Ascending aorta (tissue), 2 donors: ENCODE measurements around the gene ZCCHC18. TPM values are rescaled to one million over a fixed set of nuclear protein-coding genes. Genes with fewer than 3 reads are reported as not detected.
"Not testable (repeated sequence)": the region's sequence is repeated elsewhere in the genome, so short reads cannot be mapped to it uniquely, and the experiment has no call there.

Source experiments
- DNase-seq, 2 donors: peaks; one replicate each; pipeline ENCODE4 v3.0.0-alpha.2; 2019; ENCODE audit warnings: low spot score in 2 of 2
- H3K27ac ChIP-seq, 2 donors: fragments of 200-600 bp; sonication (generic); one replicate each; pipeline ENCODE4 v1.5.1; 2016 to 2017; ENCODE audit warnings: mild to moderate bottlenecking in 1 of 2
- H3K27me3 ChIP-seq: fragments of 200-600 bp; sonication (generic); one replicate; pipeline ENCODE4 v1.5.1; 2017
- H3K36me3 ChIP-seq, 2 donors: fragments of 200-600 bp; sonication (generic); one replicate each; pipeline ENCODE4 v1.5.1; 2016
- H3K4me1 ChIP-seq, 2 donors: fragments of 200-600 bp; sonication (generic); one replicate each; pipeline ENCODE4 v1.5.1; 2016 to 2017; ENCODE audit warnings: mild to moderate bottlenecking in 1 of 2
- H3K4me3 ChIP-seq, 2 donors: fragments of 200-600 bp; sonication (generic); one replicate each; pipeline ENCODE4 v1.5.1; 2016 to 2017; ENCODE audit warnings: mild to moderate bottlenecking in 1 of 2
- H3K9me3 ChIP-seq, 2 donors: fragments of 200-600 bp; sonication (generic); one replicate each; pipeline ENCODE4 v1.5.1; 2016
- intact Hi-C: fragments of 100-400 bp; cut with DNase I; formaldehyde crosslinking; loops from one replicate; pipeline ENCODE4 v1.15.1; 2023
- total RNA-seq: library from RNA; depleted of rRNA; stranded (reverse); fragments of >200 nt; gene quantifications from one replicate; pipeline ENCODE4 v1.1.0, GENCODE V29; 2016
- TF ChIP-seq, protein P1 (sequence below), 3 experiments: fragments of 200-600 bp in 2 of 3; fragments of 450-650 bp in 1 of 3; sonication (generic) in 2 of 3; IDR thresholded peaks; one replicate each; pipeline ENCODE4 v1.5.1; 2016 to 2019; ENCODE audit warnings: antibody characterized with exemption in 3 of 3, mild to moderate bottlenecking in 1 of 3, moderate library complexity in 1 of 3

ZCCHC18 gene
- total RNA-seq, result 0.21 TPM

DNA sequence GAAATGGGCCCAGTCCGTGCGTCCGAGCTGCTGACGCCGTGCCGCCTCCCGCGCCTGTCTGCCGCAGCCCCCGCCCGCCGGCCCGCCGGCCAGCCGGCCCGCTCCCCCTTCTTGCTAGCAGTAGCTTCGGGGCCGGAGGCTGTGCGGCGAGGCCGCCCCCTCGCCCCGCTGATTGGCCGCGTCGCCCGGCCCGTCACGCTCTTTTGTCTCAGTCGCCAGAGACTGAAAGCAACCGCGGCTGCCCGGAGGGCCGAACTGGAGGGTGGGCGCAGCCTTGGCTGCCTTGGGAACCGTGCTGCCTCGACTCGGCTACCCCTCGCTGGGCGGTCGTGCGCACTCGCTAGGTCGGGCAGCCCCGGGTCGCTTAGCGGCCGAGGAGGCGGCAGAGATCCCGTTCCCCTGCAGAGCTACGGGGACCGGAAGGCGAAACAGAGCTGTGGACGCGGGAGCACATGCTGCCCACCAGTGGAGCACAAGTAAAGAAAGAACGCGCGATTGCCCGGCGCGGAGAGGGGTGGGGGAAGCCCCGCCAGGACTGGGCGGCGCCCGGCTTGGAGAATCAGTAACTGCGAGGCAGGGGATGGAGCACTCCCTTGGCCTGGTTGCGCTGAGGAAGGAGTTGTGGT, at the start of gene ZCCHC18:
Gene ZCCHC18 (plus strand): TSS at position 198 of the 626 bp plus-strand sequence. CDS start 1,589 bp downstream, outside the sequence.
- intact Hi-C loops, result loop anchor here (2.0 kb wide), 3 partner anchors 14 to 194 kb away; partner anchors contain the start of gene FAM199X
- peak in 1 of 2 donors; percentile 76 for DNase-seq
- H3K4me3 ChIP-seq, result peak within 1 kb of the TSS; percentile 46 to 57
- peak within 1 kb of the TSS; percentile 69 to 77 for H3K27ac ChIP-seq
- no peaks in the 10 kb centered on the region for H3K9me3 ChIP-seq
- H3K27me3 ChIP-seq, result no peaks in the 10 kb centered on the region
- TF ChIP-seq, protein P1, sequence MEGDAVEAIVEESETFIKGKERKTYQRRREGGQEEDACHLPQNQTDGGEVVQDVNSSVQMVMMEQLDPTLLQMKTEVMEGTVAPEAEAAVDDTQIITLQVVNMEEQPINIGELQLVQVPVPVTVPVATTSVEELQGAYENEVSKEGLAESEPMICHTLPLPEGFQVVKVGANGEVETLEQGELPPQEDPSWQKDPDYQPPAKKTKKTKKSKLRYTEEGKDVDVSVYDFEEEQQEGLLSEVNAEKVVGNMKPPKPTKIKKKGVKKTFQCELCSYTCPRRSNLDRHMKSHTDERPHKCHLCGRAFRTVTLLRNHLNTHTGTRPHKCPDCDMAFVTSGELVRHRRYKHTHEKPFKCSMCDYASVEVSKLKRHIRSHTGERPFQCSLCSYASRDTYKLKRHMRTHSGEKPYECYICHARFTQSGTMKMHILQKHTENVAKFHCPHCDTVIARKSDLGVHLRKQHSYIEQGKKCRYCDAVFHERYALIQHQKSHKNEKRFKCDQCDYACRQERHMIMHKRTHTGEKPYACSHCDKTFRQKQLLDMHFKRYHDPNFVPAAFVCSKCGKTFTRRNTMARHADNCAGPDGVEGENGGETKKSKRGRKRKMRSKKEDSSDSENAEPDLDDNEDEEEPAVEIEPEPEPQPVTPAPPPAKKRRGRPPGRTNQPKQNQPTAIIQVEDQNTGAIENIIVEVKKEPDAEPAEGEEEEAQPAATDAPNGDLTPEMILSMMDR (IDR thresholded peaks at IDR 0.05), result no peak
- no peaks in the 10 kb centered on the region for H3K4me1 ChIP-seq
- H3K36me3 ChIP-seq, result no peaks in the 10 kb centered on the region

DNA sequence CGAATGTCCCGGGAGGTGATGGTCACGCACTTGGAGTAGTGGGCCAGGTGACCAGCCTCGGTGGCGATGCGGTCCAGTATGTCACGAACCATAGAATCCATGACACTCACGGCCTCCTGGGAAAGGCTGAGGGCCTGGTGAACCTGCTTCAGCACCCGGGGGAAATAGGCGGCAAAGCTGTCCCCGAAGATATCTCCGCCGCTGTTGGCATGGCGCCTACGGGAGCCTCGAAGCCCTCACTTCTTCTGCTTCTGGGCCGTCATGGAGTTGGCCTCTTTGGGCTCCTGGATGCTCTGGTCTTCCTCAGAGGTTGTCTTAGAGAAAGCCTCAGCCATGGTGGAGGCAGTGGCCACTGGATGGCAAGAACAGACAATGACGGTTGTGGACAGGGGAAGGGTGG, 49.7 kb upstream of the ZCCHC18 start:
- H3K36me3 ChIP-seq, H3K27ac ChIP-seq, intact Hi-C loops, H3K9me3 ChIP-seq, H3K4me3 ChIP-seq, H3K27me3 ChIP-seq, H3K4me1 ChIP-seq, DNase-seq: not testable (repeated sequence)

DNA sequence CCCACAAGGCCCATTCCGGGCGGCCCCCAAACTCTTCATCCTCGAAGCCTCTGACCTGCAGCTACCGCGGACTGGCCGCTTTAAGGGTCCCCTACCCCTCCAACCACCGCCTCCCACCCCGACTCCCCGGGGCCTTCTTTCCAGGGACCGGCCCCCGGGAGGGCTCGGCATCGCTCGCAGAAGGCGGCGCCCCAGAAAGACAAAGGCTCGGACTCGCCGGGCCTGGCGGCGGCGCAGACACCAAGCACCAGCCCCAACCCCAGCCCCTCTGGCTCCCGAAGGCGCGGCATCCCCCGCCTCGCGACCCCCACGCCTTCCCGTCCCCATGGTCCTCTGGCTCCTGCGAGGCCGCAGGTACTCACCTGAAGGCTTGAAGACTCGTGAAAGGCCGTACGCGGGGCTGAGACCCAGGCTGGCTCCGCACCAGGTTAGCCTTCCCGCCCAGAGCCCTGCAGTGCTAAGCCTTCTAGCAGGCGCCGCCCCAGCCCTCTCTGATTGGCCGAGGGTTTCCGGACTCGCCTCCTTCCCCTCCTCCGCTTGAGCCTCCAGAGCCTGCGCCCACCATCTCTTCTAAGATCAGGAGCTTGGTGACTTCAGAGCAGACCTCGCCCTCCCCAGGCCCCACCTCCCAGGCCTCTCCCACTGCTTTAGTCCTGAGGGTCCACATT, 36.4 kb upstream of the ZCCHC18 start, which contains the start of gene TMSB15C:
Gene TMSB15C (minus strand): TSS at position 459 of the 668 bp plus-strand sequence.
- H3K4me3 ChIP-seq, DNase-seq, intact Hi-C loops, H3K27ac ChIP-seq, H3K36me3 ChIP-seq, H3K27me3 ChIP-seq, H3K9me3 ChIP-seq, H3K4me1 ChIP-seq: not testable (repeated sequence)

DNA sequence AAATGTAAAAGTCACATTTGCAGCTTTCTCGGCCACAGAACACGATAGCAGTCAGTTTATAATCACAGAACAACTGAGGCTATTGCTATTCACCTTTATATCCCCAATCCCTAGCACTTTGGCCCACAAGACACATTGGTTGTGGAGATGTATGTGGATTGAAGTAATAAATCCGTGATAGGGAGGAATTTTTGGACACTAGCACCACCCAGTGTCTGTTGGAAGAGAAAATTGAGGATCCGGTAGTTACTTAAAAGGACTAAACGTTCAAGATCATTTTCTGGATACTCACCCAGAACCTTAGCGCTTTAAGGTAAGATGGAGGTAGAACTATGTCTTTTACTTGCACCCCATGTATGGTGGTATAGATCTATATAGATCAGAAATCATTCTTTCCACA, 34.5 kb upstream of the ZCCHC18 start:
- H3K27ac ChIP-seq, intact Hi-C loops, H3K4me1 ChIP-seq, H3K4me3 ChIP-seq, H3K9me3 ChIP-seq, H3K27me3 ChIP-seq, H3K36me3 ChIP-seq, DNase-seq: not testable (repeated sequence)

- no peaks in the 10 kb centered on the region for H3K36me3 ChIP-seq
- H3K4me1 ChIP-seq, result no peaks in the 10 kb centered on the region
- H3K27ac ChIP-seq, result no peak overlapping the region
- TF ChIP-seq, protein P1 (IDR thresholded peaks at IDR 0.05), result no peak
- DNase-seq, result peak in 1 of 2 donors; percentile 58
- intact Hi-C loops, result no loop called here
- H3K27me3 ChIP-seq, result no peaks in the 10 kb centered on the region
- H3K4me3 ChIP-seq, result no peak overlapping the region
- H3K9me3 ChIP-seq, result no peaks in the 10 kb centered on the region
Measured at GRCh38 chrX:104084063-104084462, 28.3 kb upstream of the ZCCHC18 start.

DNA sequence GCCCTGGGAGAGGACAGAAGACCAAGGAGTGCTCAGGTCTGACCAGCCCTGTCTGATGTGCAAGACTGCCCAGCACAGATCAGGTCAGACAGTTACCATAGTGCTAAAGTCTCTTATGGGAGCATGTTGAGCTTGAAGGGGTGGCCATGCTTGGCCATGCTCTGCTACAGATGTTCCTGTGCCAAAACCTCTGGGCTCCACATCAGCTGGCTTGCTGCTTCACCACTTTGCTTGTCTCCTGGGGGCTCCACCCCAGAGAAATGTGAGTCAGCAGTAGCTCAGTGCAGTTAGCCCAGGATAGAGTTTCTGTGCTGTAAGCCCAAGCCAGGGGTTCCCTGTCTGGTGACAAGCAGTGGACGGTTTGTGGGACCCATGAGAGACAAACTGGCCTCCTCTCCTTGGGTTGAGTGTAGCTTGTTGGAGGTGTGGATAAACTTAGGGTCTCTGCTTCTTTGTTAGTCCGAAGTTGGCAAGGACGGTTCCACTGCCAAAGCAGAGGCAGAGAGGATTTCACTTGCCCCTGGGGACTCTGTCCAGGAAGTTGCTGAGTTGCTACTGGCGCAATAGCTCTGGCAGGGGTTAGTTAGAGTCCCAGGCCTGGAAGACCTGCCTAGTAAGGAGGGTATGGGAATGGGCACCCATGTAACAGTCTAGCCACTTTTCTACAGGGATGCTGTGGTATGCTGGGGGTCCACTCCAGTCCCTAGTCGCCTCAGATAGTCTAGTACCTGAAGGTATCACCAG, 27.6 kb upstream of the ZCCHC18 start:
- Histone ChIP-seq H3K4me1 (no peaks in the 10 kb centered on the region), H3K27me3 (no peaks in the 10 kb centered on the region)
- no peak for DNase-seq

More for the DNA sequence above, 27.6 kb upstream of the ZCCHC18 start:
- Histone ChIP-seq H3K36me3 (no peaks in the 10 kb centered on the region), H3K9me3 (no peaks in the 10 kb centered on the region), H3K4me3 (no peak overlapping the region), H3K27ac (peak overlapping the region in 1 of 2 donors; percentile 12)
- intact Hi-C loops, result no loop called here
- TF ChIP-seq, protein P1 (IDR thresholded peaks at IDR 0.05), result no peak
